PFSK-1 (cell line): Measurements from ENCODE around the gene RNF220.

Source experiments
- FOXP2 ChIP-seq: optimal IDR thresholded peaks from 2 replicates; pipeline ENCODE3; 2011; ENCODE audit warnings: borderline replicate concordance, control low read depth, inconsistent platforms; ENCODE audit not compliant: insufficient read depth; ENCODE audit errors: extremely low read length, extremely low read depth
- POLR2AphosphoS5 ChIP-seq: IDR thresholded peaks from 2 replicates; pipeline ENCODE4 v1.6.1; 2012; ENCODE audit warnings: low read depth, mild to moderate bottlenecking, control low read depth, low read length, moderate library complexity
- SIN3A ChIP-seq: IDR thresholded peaks from 2 replicates; pipeline ENCODE4 v1.6.1; 2012; ENCODE audit warnings: mild to moderate bottlenecking, low read length, moderate library complexity, borderline replicate concordance; ENCODE audit not compliant: insufficient read depth
- TAF1 ChIP-seq: IDR thresholded peaks from 2 replicates; pipeline ENCODE4 v1.6.1; 2012; ENCODE audit warnings: low read length, control low read depth, borderline replicate concordance; ENCODE audit not compliant: insufficient read depth
- TF ChIP-seq, protein P1 (sequence below), 2 experiments: IDR thresholded peaks; 2 replicates each; pipeline versions ENCODE4 v1.6.1 to v1.8.0; 2011 to 2012; ENCODE audit warnings: low read depth in 2 of 2, low read length in 2 of 2, control low read depth in 1 of 2, inconsistent platforms in 1 of 2, mild to moderate bottlenecking in 1 of 2, moderate library complexity in 1 of 2; ENCODE audit not compliant: insufficient read depth in 1 of 2

The RNF220 gene

DNA sequence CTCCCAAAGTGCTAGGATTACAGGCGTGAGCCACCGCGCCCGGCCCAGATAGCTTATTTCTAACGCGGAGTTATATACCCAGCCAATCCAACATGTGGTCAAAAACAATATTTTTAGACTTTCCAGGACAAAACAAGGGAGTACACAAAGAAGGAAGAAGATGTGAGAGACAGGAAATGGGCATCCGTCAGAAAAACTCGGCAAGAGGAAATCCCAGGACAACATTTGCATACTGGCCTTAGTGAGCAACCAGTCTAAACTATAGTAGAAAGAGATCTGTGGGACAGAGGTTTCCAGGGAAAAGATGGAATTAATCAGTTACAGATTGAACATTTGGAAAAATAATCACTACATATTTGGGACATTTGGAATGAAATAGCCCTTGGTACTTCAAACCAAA, 280.8 kb downstream of the RNF220 start:
- TF ChIP-seq FOXP2 (no peak), SIN3A (no peak), TAF1 (no peak), POLR2AphosphoS5 (no peak)
- TF ChIP-seq, protein P1, sequence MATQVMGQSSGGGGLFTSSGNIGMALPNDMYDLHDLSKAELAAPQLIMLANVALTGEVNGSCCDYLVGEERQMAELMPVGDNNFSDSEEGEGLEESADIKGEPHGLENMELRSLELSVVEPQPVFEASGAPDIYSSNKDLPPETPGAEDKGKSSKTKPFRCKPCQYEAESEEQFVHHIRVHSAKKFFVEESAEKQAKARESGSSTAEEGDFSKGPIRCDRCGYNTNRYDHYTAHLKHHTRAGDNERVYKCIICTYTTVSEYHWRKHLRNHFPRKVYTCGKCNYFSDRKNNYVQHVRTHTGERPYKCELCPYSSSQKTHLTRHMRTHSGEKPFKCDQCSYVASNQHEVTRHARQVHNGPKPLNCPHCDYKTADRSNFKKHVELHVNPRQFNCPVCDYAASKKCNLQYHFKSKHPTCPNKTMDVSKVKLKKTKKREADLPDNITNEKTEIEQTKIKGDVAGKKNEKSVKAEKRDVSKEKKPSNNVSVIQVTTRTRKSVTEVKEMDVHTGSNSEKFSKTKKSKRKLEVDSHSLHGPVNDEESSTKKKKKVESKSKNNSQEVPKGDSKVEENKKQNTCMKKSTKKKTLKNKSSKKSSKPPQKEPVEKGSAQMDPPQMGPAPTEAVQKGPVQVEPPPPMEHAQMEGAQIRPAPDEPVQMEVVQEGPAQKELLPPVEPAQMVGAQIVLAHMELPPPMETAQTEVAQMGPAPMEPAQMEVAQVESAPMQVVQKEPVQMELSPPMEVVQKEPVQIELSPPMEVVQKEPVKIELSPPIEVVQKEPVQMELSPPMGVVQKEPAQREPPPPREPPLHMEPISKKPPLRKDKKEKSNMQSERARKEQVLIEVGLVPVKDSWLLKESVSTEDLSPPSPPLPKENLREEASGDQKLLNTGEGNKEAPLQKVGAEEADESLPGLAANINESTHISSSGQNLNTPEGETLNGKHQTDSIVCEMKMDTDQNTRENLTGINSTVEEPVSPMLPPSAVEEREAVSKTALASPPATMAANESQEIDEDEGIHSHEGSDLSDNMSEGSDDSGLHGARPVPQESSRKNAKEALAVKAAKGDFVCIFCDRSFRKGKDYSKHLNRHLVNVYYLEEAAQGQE (IDR thresholded peaks at IDR 0.05; ENCODE audit: insufficient read depth in 1 of 2, low read depth in 2 of 2, low read length in 2 of 2), result no peak

DNA sequence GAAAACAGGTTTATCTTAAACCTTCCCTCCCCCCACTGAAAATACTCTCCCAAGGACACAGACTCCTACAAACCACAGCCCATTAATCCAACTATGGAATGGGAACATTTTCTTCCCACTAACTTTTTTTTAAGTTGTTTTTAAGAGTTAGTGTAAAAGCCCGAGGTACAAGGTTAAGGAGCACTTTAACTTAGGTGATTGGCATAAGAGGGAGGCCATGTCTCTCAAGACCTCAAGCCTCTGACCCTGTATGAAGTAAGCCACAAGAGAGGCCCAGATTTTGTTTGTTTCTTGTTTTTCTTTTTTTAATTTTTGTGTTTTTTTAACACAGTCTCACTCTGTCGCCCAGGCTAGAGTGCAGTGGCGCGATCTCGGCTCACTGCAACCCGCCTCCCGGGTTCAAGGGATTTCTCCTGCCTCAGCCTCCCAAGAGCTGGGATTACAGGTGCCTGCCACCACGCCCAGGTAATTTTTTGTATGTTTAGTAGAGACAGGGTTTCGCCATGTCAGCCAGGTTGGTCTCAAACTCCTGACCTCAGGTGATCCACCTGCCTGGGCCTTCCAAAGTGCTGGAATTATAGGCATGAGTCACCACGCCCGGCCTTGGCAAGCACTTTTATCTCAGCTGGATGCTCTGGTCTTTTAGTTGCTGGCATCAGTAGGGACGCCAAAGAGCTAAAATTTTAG, 283.8 kb downstream of the RNF220 start:
- TF ChIP-seq SIN3A (no peak), POLR2AphosphoS5 (no peak), FOXP2 (no peak), TAF1 (no peak)
- TF ChIP-seq, protein P1 (IDR thresholded peaks at IDR 0.05; ENCODE audit: insufficient read depth in 1 of 2, low read depth in 2 of 2, low read length in 2 of 2), result no peak

DNA sequence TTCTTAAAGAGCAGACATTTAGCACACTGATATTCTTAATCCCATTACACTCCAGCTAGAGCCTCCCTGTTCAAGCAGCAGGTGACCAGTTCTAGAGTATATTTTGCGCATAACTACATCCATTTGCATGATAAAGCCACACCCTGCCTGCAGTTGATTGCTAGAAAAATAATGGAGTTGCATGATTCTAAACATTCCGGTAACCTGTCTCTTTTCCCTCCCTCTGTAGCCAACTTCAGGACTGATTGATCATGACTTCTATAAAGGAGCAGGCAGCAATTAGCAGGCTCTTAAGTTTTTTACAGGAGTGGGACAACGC, 284.4 kb downstream of the RNF220 start:
- TF ChIP-seq, protein P1 (IDR thresholded peaks at IDR 0.05; ENCODE audit: insufficient read depth in 1 of 2, low read depth in 2 of 2, low read length in 2 of 2), result no peak
- no peak for TF ChIP-seq FOXP2
- TF ChIP-seq TAF1, result no peak
- no peak for TF ChIP-seq SIN3A
- no peak for TF ChIP-seq POLR2AphosphoS5

DNA sequence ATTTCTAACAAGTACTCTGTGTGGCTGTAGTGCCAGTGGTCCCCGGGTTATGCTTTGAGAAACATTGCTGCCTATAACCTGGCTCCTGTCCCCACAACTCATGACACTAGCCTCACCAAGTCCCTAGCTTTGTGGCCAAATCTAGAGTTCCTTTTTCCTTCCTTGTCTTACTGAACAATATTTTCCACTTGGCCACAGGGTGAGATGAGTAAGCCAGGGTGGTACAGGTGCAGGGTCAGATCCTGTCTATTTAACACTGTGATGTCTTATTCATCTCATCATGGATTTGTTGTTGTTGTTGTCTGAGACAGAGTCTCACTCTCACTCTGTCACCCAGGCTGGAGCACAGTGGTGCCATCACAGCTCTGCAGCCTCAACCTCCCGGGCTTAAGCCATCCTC, 288.1 kb downstream of the RNF220 start:
- TF ChIP-seq TAF1, result no peak

DNA sequence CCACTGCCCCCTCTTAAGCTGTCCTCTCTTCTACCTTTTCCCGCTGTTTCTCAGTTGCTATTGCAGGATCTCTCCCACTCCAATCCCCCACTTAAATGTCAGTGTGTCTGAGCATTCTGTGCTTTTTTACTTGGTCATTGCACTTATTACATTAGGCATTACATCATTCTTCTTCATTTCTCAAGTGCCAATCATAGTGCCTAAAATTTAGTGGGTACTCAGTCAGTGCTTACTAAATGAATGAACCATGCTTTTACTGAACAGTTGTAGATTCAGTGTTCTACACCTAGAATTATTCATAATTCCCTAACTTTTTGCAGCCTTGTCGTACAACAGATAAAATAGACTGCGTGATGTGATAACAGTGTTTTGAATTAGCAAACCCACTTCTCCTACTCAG, 288.8 kb downstream of the RNF220 start:
- TF ChIP-seq TAF1, result no peak
- no peak for TF ChIP-seq FOXP2
- TF ChIP-seq SIN3A, result no peak
- TF ChIP-seq, protein P1 (IDR thresholded peaks at IDR 0.05; ENCODE audit: insufficient read depth in 1 of 2, low read depth in 2 of 2, low read length in 2 of 2), result no peak
- TF ChIP-seq POLR2AphosphoS5, result no peak
